Stimulated activated CD8-positive, alpha-beta memory T cell treated with anti-CD3 and anti-CD28 coated beads, Interleukin-12 subunit alpha, Interleukin-12 subunit beta, amount 100 ng/mL, for 4 hours (primary cell): ENCODE results near the gene KDM6A.
"Not testable (repeated sequence)": the region's sequence is repeated elsewhere in the genome, so short reads cannot be mapped to it uniquely, and the experiment has no call there.

Source experiments
- DNase-seq: peaks from one replicate; pipeline ENCODE4 v3.0.0-alpha.2; 2020; ENCODE audit warnings: low read depth

KDM6A gene

DNA sequence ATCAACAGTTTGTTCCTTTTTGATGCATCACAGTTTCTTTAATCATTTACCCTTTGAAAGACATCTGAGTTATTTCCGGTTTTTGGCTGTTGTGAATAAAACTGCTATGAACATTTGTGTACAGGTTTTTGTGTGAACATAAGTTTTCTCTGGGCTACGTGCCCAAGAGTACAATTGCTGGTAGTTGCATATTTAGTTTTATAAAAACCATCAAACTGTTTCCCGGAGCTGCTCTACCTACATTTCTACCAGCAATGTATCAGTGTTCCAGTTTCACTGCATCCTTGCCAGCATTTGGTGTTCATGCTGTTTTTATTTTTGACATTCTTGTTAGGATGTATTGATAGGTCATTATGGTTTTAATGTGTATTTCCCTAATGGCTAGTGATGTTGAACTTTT lies 17.3 kb downstream of the KDM6A start:
- no peak for DNase-seq

DNA sequence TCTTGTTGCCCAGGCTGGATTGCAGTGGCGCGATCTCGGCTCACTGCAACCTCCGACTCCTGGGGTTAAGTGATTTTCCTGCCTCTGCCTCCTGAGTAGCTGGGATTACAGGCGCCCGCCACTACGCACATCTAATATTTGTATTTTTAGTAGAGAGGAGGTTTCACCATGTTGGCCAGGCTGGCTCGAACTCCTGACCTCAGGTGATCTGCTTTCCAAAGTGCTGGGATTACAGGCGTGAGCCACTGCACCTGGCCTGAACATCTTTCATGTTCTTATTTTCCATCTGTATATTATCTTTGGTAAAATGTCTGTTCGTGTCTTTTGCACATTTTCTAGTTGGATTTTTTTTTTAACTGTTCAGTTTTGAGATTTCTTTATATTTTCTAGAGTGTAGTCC lies 17.7 kb downstream of the KDM6A start:
- not testable (repeated sequence) for DNase-seq

DNA sequence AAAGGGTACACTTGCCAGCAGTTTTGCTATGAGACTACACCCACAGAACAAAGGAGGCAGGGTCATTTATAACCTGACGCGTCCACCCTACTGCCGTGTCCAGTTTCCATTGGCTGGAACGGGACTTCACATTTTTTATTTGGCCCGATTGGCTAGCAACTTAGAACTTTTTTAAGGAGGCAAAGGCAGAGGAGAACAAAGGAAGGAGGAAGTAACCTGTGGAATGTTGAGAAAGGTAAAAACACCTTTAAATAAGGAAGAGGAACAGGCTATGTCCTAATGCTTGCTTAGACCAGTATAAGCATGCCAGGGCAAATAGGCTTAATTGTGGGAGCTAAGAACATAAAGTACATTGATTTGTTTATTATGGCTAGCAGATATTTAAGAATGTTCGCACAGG lies 18.7 kb downstream of the KDM6A start:
- DNase-seq = no peak

DNA sequence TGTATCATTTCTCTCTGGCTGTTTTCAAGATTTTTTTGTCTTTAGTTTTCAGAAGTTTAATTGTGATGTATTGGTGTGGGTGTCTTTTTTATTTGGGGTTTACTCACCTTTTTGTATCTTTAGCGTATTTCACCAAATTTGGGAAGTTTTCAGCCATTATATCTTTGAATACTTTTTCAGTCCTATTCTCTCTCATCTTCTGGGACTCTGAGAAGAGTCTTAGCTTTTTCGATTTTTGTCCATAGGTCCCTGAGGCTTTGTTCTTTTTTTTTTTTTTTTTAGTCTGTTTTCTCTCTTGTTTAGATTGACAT lies 23.8 kb downstream of the KDM6A start:
- no peak for DNase-seq

DNA sequence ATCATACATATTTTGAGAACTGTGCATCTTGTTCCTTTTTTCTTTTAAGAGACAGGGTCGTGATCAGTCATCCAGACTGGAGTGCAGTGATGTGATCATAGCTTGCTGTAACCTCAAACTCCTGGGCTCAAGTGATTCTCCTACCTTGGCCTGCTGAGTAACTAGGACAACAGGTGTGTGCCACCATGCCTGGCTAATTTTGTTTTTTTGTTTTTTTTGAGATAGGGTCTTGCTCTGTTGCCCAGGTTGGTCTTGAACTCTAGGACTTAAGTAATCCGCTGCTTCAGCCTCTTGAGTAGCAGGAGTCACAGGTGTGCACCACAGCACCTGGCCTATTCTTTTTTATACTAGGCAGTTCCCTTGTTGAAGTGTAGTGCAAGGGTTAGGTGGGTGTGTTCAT lies 24.6 kb downstream of the KDM6A start:
- DNase-seq = no peak

DNA sequence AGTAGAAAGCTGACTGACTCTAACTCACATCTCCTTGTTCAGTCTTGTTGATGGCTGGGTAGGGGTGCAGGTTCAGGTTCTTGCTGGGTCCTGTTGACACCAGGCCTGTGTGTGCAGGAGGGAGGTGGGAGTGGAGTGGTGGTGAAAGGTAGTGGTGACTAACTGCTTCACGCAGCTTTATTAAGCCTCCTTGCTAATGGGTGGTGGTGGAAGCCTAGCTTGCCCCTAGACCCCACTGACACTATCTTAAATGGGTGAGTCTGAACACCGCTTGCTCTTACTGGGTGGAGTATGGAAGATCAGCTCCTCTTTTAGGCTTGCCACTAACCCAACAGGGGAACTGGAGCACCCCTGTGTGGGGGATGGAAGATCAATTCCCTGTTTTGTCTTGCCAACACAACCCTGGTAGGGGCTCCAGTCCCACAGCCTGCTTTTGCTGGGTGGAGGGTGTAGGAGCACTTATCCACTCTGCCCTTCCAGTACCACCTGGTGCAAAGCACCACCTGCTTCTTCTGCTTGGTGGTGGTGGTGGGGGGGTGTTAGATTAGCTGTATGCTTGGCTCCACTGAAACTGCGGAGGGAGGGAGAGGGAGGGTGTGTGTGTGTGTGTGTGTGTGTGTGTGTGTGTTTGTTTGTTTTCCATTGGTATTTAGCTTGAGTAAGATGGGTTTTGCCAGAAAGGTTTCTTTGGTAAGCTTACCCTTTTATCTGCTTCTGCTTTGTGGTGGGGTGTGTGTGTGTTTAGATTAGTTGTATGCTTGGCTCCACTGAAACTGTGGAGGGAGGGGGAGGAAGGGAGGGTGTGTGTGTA lies 25.6 kb downstream of the KDM6A start:
- DNase-seq = no peak

DNA sequence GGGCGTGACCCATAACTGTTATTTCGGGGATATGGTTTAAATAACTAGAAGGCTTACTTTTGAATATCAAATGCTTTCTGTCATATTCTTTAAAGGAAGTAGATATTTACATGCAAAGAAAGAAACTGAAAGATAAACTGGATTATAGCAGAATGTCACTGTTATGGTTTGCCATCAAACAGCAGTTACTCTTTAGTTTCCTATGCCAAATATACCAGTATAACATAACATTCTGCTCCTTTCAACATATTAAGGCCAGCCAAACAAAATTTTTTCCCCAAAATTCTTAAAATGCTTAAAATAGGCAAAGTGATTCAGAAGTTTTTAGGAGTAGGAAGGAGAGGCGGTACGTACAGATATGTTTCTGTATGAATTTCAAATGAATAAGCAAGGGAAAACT lies 27.0 kb downstream of the KDM6A start:
- no peak for DNase-seq

DNA sequence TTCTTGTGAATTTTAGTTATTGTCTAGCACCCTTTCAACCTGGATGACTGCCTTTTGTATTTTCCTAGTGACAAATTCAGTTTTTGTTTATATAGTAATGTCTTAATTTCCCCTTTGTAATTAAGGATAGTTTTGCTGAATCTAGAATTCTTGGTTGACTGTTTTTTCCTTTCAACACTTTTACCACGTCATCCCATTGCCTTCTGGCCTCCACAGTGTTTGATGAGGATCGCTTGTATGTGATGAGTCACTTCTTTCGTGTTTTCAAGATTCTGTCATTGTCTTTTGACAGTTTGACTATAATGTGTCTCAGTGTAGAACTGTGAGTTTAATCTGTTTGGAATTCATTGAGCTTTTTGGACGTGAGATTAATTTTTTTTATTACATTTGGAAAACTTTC lies 30.1 kb downstream of the KDM6A start:
- DNase-seq = no peak

DNA sequence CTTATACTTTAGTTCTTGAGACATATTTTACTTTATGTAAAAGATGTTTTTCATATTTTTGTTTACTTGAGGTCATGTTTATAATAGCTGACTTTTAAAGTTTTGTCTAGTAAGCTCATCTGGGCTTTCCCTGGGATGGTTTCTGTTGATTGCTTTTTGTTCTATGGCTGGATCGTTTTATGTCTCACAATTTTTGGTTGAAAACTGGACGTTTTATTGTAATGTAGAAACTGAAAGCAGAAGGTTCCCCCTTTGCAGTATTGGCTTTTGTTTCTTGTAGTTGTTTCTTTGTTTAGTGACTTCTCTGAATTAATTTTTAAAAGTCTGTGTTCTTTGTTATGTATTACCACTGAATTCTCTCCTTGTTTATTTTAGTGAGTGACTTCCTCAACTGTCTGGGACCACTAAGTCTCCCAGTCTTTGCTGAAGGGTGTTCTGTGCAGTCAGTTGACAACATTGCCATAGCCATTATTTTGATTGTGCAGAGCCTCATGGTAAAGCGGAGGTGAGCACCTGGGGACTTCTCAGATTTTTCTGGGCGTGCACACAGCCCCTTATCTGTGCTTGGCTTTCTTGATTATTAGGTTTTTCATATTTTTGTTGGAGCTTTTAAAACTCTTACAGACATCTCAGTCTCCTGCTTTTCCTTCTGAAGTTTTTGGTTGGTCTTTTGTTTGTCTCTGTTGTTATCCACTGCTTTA lies 31.0 kb downstream of the KDM6A start:
- DNase-seq = no peak

DNA sequence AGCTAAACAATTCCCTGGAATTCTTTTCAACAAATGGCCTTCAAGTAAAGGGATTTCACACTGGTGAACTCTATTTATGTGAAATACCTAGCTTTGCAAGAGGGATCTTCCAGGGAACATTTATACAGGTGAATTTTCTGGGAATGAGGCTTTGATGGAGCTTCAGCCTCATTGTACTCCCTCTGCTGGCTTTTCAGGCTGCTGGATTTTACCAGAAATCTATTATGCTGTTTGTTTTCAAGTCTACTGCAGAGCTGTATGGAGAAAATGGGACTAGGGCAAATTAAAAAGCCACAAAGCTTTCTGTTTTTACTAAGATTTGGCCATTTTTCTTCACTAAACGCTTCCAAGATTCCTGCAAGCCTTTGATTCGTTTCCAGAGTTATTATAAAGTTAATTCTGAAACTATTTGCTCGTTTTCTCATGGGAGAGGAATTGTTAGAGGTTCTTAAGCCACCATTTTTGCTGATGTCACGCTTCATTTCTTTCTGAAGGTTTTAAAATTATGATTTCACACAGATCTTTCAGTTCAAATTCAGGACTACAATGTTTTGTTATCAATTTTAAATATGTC lies 31.6 kb downstream of the KDM6A start:
- DNase-seq = no peak

DNA sequence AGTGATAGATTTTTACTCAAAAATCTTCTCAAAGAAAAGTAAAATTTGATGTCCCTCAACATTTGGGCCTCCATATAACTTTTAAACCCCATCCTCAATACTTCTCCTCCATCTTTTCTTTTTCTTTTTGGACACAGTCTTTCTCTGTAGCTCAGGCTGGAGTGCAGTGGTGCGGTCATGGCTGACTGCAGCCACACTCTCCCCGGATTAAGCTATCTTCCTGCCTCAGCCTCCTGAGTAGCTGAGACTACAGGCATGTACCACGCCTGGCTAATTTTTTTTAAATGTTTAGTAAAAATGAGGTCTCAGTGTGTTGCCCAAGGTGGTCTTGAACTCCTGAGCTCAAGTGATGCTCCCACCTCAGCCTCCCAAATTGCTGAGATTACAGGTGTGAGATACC lies 33.1 kb downstream of the KDM6A start:
- DNase-seq = no peak

DNA sequence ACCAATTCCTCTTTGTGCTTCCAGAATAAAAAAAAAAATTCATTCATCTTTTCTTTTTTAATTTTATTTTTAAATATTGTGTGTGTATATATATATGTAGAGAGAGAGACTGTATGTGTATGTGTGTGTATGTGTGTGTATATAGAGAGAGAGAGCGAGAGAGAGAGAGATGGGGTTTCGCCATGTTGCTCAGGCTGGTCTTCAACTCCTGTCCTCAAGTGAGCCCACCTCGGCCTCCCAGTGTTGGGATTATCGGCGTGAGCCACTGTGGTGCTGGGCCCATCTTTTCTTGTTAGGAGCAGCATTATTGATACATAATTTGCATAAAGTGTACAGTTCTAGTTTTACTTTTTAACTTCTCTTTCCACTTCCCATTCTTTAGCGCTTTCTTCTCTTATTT lies 33.6 kb downstream of the KDM6A start:
- DNase-seq = no peak

DNA sequence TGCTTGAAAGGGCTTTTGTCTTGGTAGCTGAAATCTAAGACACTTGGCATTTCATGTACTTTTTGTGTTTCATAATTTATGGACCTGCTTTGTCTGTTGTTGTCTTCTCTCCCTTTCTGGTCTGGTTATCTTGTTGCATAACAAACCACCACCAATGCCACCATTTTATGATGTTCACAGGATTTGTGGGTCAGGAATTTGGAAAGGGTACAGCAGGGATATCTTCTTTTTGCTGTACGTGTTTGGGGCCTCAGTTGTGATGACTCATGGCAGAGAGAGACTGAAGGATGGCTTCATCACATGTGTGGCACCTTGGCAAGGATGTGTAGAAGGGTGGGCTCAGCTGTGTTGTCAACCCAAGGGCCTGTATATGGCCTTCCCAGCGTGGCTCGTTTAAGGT lies 35.2 kb downstream of the KDM6A start:
- DNase-seq = no peak

DNA sequence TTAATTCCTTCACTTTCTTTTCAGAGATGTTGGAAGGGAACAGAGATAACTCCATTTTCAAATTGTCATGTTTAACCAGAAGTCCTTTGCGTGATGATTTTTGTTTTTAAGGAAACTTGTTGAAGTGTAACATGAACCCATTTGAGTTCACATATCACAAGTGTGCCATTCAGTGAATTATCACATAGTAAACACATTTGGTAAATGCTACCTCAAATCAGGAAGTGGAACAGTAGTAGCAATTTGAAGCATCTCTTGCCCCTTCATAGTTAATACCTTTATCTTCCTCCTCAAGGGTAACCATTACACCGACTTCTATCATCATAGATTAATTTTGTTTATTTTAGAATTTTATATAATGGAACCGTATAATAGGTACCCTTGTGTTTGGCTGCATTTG lies 35.8 kb downstream of the KDM6A start:
- no peak for DNase-seq

DNA sequence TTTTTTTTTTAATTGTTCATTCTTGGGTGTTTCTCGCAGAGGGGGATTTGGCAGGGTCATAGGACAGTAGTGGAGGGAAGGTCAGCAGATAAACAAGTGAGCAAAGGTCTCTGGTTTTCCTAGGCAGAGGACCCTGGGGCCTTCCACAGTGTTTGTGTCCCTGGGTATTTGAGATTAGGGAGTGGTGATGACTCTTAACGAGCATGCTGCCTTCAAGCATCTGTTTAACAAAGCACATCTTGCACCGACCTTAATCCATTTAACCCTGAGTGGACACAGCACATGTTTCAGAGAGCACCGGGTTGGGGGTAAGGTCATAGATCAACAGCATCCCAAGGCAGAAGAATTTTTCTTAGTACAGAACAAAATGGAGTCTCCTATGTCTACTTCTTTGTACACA lies 37.5 kb downstream of the KDM6A start:
- not testable (repeated sequence) for DNase-seq

DNA sequence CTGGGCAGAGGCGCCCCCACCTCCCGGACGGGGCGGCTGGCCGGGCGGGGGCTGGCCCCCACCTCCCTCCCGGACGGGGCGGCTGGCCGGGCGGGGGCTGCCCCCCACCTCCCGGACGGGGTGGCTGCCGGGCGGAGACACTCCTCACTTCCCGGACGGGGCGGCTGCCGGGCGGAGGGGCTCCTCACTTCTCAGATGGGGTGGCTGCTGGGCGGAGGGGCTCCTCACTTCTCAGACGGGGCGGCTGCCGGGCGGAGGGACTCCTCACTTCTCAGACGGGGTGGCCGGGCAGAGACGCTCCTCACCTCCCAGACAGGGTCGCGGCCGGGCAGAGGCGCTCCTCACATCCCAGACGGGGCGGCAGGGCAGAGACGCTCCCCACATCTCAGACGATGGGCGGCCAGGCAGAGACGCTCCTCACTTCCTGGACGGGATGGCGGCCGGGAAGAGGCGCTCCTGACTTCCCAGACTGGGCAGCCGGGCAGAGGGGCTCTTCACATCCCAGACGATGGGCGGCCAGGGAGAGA lies 38.1 kb downstream of the KDM6A start:
- not testable (repeated sequence) for DNase-seq

DNA sequence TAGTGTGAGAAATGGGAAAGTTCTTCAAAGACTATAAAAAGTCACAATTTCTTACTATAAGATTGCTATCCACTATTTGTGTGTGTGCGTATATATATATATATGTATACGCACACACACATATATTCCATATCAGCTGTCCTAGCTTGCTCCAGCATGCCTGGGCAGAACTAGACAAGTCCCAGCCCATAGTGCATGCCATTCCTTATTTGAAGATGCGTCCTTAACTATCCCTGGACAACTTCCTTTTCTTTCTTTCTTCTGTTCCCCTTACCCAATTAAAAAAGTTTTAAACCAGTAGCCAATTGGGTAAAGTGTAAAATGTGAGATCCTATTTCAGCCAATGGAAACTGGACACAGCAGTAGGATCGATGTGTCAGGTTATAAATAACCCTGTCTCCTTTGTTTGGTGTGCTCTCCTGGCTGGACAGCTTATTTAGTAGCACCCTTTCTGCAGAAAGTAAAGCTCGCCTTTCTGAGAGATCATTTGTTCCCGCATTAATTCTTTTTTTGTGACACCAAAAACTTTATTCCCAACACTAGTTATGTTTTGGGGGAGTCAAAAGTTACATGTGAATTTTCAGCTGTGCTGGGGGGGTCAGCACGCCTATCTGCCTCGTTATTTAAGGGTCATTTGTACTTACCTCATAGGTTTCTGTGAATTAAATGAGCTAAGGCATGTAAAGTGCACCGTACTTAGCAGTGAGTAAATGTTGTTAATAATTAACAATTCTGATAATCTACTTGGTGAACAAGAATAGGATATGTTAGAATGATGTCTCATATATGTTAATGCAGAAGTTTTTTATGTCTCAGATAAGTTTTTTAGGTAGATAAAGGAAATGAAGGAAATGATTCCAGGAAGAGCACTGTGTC lies 40.9 kb downstream of the KDM6A start:
- DNase-seq = no peak

DNA sequence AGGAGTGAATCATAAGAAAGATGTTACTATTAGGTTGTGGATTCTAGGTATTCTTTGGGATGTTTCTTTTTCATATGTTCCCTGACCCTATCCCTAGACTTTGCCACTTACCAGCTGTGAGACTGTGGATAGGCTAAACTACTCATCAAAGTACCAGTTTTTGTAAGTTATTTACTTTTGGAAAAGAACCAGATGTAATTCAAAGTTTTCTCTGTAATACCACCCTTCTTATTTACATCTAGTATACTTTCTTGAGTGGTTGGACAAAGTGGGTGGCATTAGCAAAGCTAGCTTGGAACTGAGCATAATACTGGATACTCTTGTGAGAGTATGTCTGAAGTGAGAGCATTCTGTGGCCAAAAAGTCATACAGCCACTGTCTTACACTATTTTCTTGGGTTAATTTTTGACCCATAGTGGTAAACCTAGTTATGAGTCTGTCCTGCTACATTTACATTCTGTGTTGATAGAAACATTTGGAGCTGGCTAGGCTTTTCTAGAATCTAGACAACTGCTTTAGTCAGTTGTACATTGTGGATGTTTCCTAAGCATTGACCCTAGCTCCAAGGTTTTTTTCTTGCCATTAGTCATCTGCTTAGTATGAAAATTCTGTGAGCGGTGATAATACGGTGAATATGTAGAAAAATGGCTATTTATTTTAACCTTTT lies 41.7 kb downstream of the KDM6A start:
- DNase-seq = no peak

DNA sequence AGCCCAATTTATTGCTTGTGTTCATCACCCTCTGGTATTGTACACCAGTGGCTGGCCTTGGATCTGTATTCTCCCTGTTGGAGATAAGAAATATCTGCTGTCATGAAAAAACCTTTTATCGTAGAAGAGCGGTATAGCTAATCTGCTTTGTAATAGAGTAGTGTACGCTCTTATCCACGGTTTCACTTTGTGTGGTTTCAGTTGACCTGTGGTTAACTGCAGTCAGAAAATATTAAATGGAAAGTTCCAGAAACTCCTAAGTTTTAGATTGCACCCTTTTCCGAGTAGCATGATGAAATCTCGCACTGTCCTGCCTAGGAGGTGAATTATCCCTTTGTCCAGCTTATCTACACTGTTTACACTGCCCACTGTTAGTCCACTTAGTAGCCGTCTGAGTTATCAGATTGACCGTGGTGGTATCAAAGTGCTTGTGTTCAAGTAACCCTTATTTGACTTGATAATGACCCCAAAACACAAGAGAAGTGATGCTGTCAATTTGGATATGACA lies 42.4 kb downstream of the KDM6A start:
- no peak for DNase-seq

DNA sequence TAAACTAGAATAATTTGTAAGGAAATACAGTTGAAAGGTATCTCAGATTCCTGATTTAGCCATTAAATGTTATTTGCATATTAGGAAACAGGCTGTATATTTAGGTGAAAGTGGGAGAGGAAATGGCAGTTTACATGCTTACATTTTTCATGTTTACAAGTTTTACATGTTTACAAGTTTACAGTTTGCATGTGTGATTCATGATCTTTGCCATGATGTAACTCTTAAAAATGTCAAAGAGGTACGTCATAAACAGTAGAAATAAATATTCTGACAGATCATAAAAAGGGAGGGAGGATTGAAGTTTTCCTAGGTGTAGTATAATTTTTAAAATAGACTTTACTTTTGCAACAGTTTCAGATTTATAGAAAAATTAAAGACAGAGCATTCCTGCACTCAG lies 45.7 kb downstream of the KDM6A start:
- DNase-seq = no peak

DNA sequence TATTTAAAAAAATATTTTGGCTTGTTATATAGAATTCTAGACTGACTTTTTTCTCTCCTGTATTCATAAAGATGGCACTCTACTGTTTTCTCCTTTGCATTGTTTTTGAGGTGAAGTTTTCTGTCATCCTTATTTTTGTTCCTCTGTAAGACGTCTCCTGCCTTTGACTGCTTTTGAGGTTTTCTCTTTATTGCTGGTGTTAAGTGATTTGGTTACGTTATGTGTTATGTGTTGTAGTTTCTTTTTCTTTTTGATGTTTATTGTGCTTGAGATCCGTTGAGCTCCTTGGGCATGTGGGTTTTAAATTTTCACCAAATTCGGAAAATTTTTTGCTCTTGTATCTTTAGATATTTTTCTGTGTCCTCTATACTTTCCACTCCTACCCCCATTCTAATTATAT lies 50.0 kb downstream of the KDM6A start:
- no peak for DNase-seq

DNA sequence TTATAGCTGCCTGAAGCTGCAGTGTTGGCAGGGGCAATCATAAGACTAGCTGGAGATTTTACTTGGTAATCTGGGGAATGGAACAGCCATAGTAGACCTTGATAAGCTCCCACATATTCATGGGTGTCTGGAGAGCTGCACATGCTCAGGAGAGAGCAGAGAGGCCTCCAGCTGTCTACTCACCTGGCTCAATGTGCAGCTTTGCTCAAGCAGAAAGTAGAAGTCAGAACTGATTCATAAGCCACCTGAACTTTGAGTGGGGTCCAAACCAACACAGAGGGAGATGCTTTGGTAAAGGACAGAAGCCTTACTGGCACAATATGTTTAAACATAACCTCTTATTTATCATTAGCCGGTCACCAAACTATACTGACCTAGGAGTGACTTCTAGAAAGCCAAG lies 54.4 kb downstream of the KDM6A start:
- DNase-seq = no peak
